Measurements from ENCODE around the gene BMP8B.

The BMP8B gene

DNA sequence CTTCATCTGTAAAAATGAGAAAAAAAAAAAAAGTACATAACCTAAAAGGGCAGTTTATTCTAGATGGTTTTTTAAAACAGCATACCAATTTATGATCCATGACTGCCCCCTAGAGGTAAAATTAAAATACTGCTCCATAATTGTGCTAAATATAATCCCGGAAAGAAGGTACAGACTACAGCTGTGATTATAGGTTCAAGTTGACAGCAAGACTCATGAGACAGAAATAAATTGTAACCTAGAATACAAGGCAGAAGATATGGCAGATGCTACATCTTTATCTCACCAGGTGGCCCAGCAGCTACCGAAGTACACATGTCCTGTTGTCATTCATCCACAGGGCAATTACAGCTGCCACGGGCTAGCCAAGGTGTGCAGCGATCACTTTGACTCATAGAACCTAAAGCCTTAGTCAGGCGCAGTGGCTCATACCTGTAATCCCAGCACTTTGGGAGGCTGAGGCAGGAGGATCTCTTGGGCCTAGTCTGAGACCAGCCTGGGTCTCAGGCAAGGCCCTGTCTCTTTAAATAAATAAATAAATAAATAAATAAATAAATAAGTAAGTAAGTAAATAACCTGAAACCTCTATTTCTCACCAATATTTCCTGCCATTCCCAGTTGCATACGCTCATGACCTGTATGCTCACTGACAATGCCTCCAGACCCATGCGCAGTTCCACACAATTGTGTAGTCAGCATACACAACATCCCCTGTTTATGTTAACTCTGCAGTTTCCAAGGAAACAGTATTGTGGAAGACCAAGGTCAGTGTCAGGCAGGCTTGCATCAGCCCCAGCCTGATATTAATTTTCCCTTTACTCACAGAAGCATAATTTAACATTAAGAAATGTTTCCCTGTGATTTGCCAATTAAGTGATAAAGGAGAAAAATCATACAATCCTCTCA, 68.3 kb downstream of the BMP8B start:
- Histone ChIP-seq H3K27ac (ENCODE audit: low read length) (no peak overlapping the region), H3K9me3 (ENCODE audit: control insufficient read depth in 2 of 2, low read length in 2 of 2) (no peaks in the 10 kb centered on the region)

DNA sequence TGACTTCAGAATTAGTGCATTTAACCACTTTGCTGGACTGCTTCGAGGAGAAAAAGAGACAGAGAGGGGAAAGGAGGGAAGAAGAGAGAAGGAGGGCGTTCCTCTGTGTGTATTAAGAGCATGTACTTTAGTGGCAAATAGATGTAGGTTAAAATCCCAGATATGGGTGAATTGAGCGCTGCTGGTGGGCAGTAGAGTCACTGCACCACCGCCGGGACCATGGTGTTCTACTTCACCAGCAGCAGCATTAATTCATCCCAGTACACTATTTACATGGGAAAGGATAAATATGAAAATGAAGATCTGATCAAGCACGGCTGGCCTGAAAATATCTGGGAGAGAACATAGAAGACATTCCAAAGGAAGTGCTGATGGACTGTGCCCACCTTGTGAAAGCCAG, 70.9 kb downstream of the BMP8B start:
- Histone ChIP-seq H3K27ac (ENCODE audit: low read length) (no peak overlapping the region), H3K4me3 (ENCODE audit: low read length in 2 of 2) (no peak overlapping the region), H3K4me1 (ENCODE audit: control insufficient read depth, insufficient read depth, low read length) (no peaks in the 10 kb centered on the region), H3K27me3 (ENCODE audit: control insufficient read depth in 1 of 2, insufficient read depth in 2 of 2, low read length in 2 of 2) (peaks cover 2 to 4% of the 10 kb centered on the region in 2 donors), H3K9ac (ENCODE audit: low read length in 2 of 2) (no peak overlapping the region), H3K9me3 (ENCODE audit: control insufficient read depth in 2 of 2, low read length in 2 of 2) (no peaks in the 10 kb centered on the region), H3K36me3 (ENCODE audit: control insufficient read depth in 2 of 2, insufficient read depth in 2 of 2, low read length in 2 of 2) (no peaks in the 10 kb centered on the region)

More for the DNA sequence above, 68.3 kb downstream of the BMP8B start:
- no peak overlapping the region for H3K4me3 ChIP-seq (ENCODE audit: low read length in 2 of 2)
- no peaks in the 10 kb centered on the region for H3K36me3 ChIP-seq (ENCODE audit: control insufficient read depth in 2 of 2, insufficient read depth in 2 of 2, low read length in 2 of 2)
- H3K9ac ChIP-seq (ENCODE audit: low read length in 2 of 2): no peak overlapping the region
- peaks cover 0 to 4% of the 10 kb centered on the region in 2 donors for H3K27me3 ChIP-seq (ENCODE audit: control insufficient read depth in 1 of 2, insufficient read depth in 2 of 2, low read length in 2 of 2)
- no peaks in the 10 kb centered on the region for H3K4me1 ChIP-seq (ENCODE audit: control insufficient read depth, insufficient read depth, low read length)

- H3K27ac ChIP-seq (ENCODE audit: low read length): no peak overlapping the region
- no peaks in the 10 kb centered on the region for H3K36me3 ChIP-seq (ENCODE audit: control insufficient read depth in 2 of 2, insufficient read depth in 2 of 2, low read length in 2 of 2)
- H3K27me3 ChIP-seq (ENCODE audit: control insufficient read depth in 1 of 2, insufficient read depth in 2 of 2, low read length in 2 of 2): peaks cover 4 to 6% of the 10 kb centered on the region in 2 donors
- no peak overlapping the region for H3K9ac ChIP-seq (ENCODE audit: low read length in 2 of 2)
- no peaks in the 10 kb centered on the region for H3K4me1 ChIP-seq (ENCODE audit: control insufficient read depth, insufficient read depth, low read length)
- H3K9me3 ChIP-seq (ENCODE audit: control insufficient read depth in 2 of 2, low read length in 2 of 2): no peaks in the 10 kb centered on the region
- no peak overlapping the region for H3K4me3 ChIP-seq (ENCODE audit: low read length in 2 of 2)
These were observed 75.1 kb downstream of the BMP8B start for GRCh38 chr1:39713557-39713956.

- H3K27ac ChIP-seq (ENCODE audit: low read length): no peak overlapping the region
- no peaks in the 10 kb centered on the region for H3K9me3 ChIP-seq (ENCODE audit: control insufficient read depth in 2 of 2, low read length in 2 of 2)
- H3K9ac ChIP-seq (ENCODE audit: low read length in 2 of 2): no peak overlapping the region
- no peak overlapping the region for H3K4me3 ChIP-seq (ENCODE audit: low read length in 2 of 2)
- no peaks in the 10 kb centered on the region for H3K36me3 ChIP-seq (ENCODE audit: control insufficient read depth in 2 of 2, insufficient read depth in 2 of 2, low read length in 2 of 2)
- H3K27me3 ChIP-seq (ENCODE audit: control insufficient read depth in 1 of 2, insufficient read depth in 2 of 2, low read length in 2 of 2): peaks cover 0 to 6% of the 10 kb centered on the region in 2 donors
- no peaks in the 10 kb centered on the region for H3K4me1 ChIP-seq (ENCODE audit: control insufficient read depth, insufficient read depth, low read length)
These were observed 76.7 kb downstream of the BMP8B start for GRCh38 chr1:39711966-39712340.

GRCh38 chr1:39711104-39711965, 77.3 kb downstream of the BMP8B start:
- Histone ChIP-seq H3K4me3 (ENCODE audit: low read length in 2 of 2) (no peak overlapping the region), H3K4me1 (ENCODE audit: control insufficient read depth, insufficient read depth, low read length) (no peaks in the 10 kb centered on the region), H3K27me3 (ENCODE audit: control insufficient read depth in 1 of 2, insufficient read depth in 2 of 2, low read length in 2 of 2) (peaks cover 0 to 6% of the 10 kb centered on the region in 2 donors), H3K36me3 (ENCODE audit: control insufficient read depth in 2 of 2, insufficient read depth in 2 of 2, low read length in 2 of 2) (no peaks in the 10 kb centered on the region), H3K27ac (ENCODE audit: low read length) (no peak overlapping the region), H3K9me3 (ENCODE audit: control insufficient read depth in 2 of 2, low read length in 2 of 2) (no peaks in the 10 kb centered on the region), H3K9ac (ENCODE audit: low read length in 2 of 2) (no peak overlapping the region)

GRCh38 chr1:39707506-39707905, 81.2 kb downstream of the BMP8B start:
- Histone ChIP-seq H3K27ac (ENCODE audit: low read length) (no peak overlapping the region), H3K9ac (ENCODE audit: low read length in 2 of 2) (no peak overlapping the region), H3K27me3 (ENCODE audit: control insufficient read depth in 1 of 2, insufficient read depth in 2 of 2, low read length in 2 of 2) (peaks cover 0 to 5% of the 10 kb centered on the region in 2 donors), H3K36me3 (ENCODE audit: control insufficient read depth in 2 of 2, insufficient read depth in 2 of 2, low read length in 2 of 2) (no peaks in the 10 kb centered on the region), H3K9me3 (ENCODE audit: control insufficient read depth in 2 of 2, low read length in 2 of 2) (no peaks in the 10 kb centered on the region), H3K4me1 (ENCODE audit: control insufficient read depth, insufficient read depth, low read length) (no peaks in the 10 kb centered on the region), H3K4me3 (ENCODE audit: low read length in 2 of 2) (no peak overlapping the region)
